HG02571 (cell line): Measurements from ENCODE around the gene TXK.

Experiments
- ATAC-seq: cut with Tn5 transposase; IDR thresholded peaks from one replicate; pipeline ENCODE4 v1.9.1; 2021; ENCODE audit warnings: mild to moderate bottlenecking, moderate library complexity; ENCODE audit not compliant: unreplicated experiment

The TXK gene

GRCh38 chr4:48064349-48064748 lies 69.7 kb downstream of the TXK start:
- peak; percentile 50 for ATAC-seq

- ATAC-seq: no peak
Measured at GRCh38 chr4:48058617-48059530, 75.2 kb downstream of the TXK start.

- ATAC-seq: no peak
Measured at GRCh38 chr4:48051078-48051477, 83.0 kb downstream of the TXK start.

GRCh38 chr4:48049483-48049882 lies 84.6 kb downstream of the TXK start:
- no peak for ATAC-seq

- peak; percentile 12 for ATAC-seq
Measured at GRCh38 chr4:48047896-48048295, 86.2 kb downstream of the TXK start.

GRCh38 chr4:48047421-48047844 lies 86.6 kb downstream of the TXK start:
- peak; percentile 98 for ATAC-seq

GRCh38 chr4:48046059-48046458 lies 88.0 kb downstream of the TXK start:
- no peak for ATAC-seq

GRCh38 chr4:48044298-48044697 lies 89.8 kb downstream of the TXK start:
- no peak for ATAC-seq

GRCh38 chr4:48043504-48043903 lies 90.5 kb downstream of the TXK start:
- no peak for ATAC-seq

- no peak for ATAC-seq
Measured at GRCh38 chr4:48042979-48043461, 91.0 kb downstream of the TXK start.

- ATAC-seq: no peak
Measured at GRCh38 chr4:48041535-48042137, 92.4 kb downstream of the TXK start.

GRCh38 chr4:48039561-48039960 lies 94.5 kb downstream of the TXK start:
- ATAC-seq: no peak

GRCh38 chr4:48038666-48039065 lies 95.4 kb downstream of the TXK start:
- no peak for ATAC-seq

- no peak for ATAC-seq
Measured at GRCh38 chr4:48037117-48037462, 97.0 kb downstream of the TXK start.

GRCh38 chr4:48035952-48036351 lies 98.1 kb downstream of the TXK start:
- no peak for ATAC-seq

- no peak for ATAC-seq
Measured at GRCh38 chr4:48033825-48034413, 100.1 kb downstream of the TXK start.

GRCh38 chr4:48033412-48033811 lies 100.6 kb downstream of the TXK start:
- ATAC-seq: no peak

GRCh38 chr4:48032721-48033120 lies 101.3 kb downstream of the TXK start:
- ATAC-seq: no peak

GRCh38 chr4:48031802-48032525 lies 102.1 kb downstream of the TXK start:
- no peak for ATAC-seq

- no peak for ATAC-seq
Measured at GRCh38 chr4:48030470-48030869, 103.6 kb downstream of the TXK start.

GRCh38 chr4:48028696-48029095 lies 105.4 kb downstream of the TXK start:
- ATAC-seq: peak; percentile 50
